ENCODE data around the gene BCL6. TPM values are rescaled to one million over a fixed set of nuclear protein-coding genes. Genes with fewer than 3 reads are reported as not detected.

The BCL6 gene
- total RNA-seq, 4 donors from 2014 or later = 86.0 to 161 (median 111) TPM

DNA sequence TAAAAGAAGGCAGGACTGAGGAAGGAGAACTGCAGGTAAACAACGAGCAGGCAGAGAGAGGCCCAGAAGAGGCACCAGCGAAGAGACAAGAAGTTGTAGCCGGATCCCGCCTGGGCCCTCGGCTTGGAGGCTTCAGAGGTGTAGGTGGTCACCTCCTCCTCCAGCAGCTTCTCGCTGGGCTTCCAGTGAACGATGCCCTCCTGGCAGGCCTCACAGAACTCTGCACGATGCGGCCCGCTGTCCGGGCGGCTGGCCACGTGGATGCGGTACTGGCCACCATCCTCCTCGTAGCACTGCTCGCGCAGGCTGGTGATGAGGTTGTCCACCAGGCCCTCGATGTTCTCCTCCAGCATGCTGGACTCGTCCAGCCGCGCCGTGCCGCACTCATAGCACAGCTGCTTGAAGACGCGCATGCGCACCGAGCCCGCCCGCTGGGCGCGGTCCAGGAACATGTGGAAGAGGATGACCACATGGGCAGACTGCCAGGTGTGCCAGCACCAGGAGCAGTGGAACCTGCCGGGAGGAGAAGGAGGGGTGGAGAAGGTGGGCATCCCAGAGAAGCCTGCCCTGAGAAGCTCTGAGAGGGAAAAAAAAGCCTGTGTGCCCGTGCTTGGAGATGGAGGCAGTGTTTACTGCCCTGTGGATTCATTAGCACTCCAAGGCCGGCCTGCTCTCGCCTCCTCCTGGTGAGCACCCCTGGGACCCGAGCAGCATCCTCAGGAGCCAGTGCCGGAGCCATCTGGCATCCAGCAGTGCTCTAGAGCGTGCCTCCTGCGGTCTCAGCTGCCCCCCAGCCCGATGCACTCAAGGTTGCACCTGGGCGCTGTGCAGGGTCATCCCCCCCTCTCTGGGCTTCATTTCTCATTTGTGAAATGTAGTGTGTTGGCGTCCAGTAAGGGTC is 46.5 kb downstream of the BCL6 start:
- Histone ChIP-seq H3K4me1 (no peaks in the 10 kb centered on the region), H3K27me3 (no peaks in the 10 kb centered on the region), H3K4me3 (no peak overlapping the region), H3K9me3 (no peaks in the 10 kb centered on the region), H3K27ac (replicated peaks in 1 of 4) (no peak overlapping the region), H3K36me3 (no peaks in the 10 kb centered on the region)
- no peak for DNase-seq (ENCODE audit: extremely low spot score)
- intact Hi-C loops (cut with DNase I) = no loop called here
- TF ChIP-seq, protein P1, sequence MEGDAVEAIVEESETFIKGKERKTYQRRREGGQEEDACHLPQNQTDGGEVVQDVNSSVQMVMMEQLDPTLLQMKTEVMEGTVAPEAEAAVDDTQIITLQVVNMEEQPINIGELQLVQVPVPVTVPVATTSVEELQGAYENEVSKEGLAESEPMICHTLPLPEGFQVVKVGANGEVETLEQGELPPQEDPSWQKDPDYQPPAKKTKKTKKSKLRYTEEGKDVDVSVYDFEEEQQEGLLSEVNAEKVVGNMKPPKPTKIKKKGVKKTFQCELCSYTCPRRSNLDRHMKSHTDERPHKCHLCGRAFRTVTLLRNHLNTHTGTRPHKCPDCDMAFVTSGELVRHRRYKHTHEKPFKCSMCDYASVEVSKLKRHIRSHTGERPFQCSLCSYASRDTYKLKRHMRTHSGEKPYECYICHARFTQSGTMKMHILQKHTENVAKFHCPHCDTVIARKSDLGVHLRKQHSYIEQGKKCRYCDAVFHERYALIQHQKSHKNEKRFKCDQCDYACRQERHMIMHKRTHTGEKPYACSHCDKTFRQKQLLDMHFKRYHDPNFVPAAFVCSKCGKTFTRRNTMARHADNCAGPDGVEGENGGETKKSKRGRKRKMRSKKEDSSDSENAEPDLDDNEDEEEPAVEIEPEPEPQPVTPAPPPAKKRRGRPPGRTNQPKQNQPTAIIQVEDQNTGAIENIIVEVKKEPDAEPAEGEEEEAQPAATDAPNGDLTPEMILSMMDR (IDR thresholded peaks at IDR 0.05) = no peak
- TF ChIP-seq EP300 (IDR thresholded peaks at IDR 0.05) (no peak), POLR2A (IDR thresholded peaks at IDR 0.05; ENCODE audit: low read depth) (no peak)
- WGBS = 94% methylated on average over 18 of the region's 42 CpGs

DNA sequence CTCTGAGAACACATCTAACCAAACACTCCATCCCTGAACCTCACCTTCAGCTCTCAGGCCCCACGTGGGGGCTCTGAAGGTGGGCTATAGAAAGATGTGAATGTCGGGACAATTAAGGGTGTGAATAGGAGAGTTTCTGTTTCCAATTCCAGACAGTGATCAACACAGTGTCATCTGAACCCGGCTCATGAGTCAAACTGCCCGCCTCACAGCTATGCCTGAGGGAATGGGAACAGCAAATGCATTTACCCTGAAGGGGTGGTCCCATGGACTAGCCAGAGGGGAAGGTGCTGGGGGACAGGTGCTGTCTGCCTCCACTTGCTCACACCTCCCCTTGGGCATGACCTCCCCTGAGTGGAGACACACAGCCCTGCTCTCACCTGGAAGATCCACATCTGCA is 49.2 kb downstream of the BCL6 start:
- TF ChIP-seq POLR2AphosphoS5 (IDR thresholded peaks at IDR 0.05) = no peak
- no peak for TF ChIP-seq POLR2A (IDR thresholded peaks at IDR 0.05; ENCODE audit: low read depth)
- no peak for TF ChIP-seq EP300 (IDR thresholded peaks at IDR 0.05)
- TF ChIP-seq, protein P1 (IDR thresholded peaks at IDR 0.05) = no peak

DNA sequence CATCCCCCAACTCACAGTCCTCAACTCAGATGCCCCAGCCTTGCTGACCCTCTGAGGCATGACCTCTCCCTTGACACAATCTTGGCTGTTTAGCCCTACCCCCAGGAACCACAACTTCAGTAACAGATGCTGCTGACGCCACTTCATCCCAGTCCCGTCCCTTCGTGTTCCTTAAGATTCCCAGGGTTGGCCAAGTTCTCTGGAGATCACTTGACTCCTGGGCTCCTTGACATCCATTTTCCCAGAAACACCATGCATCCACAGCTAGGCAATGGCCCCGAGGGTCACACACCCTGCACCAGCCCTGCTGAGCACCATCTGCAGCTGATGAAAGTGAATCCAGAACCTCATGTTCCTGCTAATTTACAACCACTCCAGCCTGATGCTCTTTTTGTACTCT is 49.8 kb downstream of the BCL6 start:
- intact Hi-C loops (cut with DNase I) = no loop called here
- 58% methylated on average over 4 of the region's 4 CpGs for WGBS
- no peak overlapping the region for H3K27ac ChIP-seq (replicated peaks in 1 of 4)

More for the DNA sequence above, 49.2 kb downstream of the BCL6 start:
- WGBS = 56% methylated on average over 4 of the region's 4 CpGs
- intact Hi-C loops (cut with DNase I) = no loop called here
- H3K4me3 ChIP-seq = no peak overlapping the region
- H3K4me1 ChIP-seq = no peaks in the 10 kb centered on the region
- H3K36me3 ChIP-seq = no peaks in the 10 kb centered on the region
- H3K27me3 ChIP-seq = no peaks in the 10 kb centered on the region
- no peaks in the 10 kb centered on the region for H3K9me3 ChIP-seq
- H3K27ac ChIP-seq (replicated peaks in 1 of 4) = no peak overlapping the region
- no peak for DNase-seq (ENCODE audit: extremely low spot score)

DNA sequence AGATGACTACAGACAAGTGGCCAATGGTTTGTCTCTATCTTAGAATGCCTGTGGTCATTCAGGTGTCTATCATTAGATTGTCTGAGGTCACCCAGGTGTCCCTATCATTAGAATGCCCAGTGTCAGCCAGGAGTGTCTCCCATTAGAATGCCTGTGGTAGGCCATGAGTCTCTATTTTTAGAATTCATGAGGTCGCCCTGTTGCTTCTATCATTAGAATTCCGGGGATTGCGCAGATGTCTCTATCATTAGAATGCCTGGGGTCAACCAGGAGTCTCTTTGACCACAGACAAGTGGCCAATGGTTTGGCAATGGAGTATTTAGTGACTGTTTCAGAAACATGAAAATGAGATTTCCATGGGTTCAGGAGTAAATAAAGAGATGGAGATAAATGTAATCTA is 50.5 kb downstream of the BCL6 start:
- 68% methylated on average over 3 of the region's 3 CpGs for WGBS
- Histone ChIP-seq H3K36me3 (no peaks in the 10 kb centered on the region), H3K27ac (replicated peaks in 1 of 4) (no peak overlapping the region), H3K4me1 (no peaks in the 10 kb centered on the region), H3K27me3 (no peaks in the 10 kb centered on the region), H3K9me3 (no peaks in the 10 kb centered on the region), H3K4me3 (no peak overlapping the region)
- TF ChIP-seq POLR2A (IDR thresholded peaks at IDR 0.05; ENCODE audit: low read depth) (no peak), POLR2AphosphoS5 (IDR thresholded peaks at IDR 0.05) (no peak), EP300 (IDR thresholded peaks at IDR 0.05) (no peak)
- TF ChIP-seq, protein P1 (IDR thresholded peaks at IDR 0.05) = no peak
- no peak for DNase-seq (ENCODE audit: extremely low spot score)
- intact Hi-C loops (cut with DNase I) = no loop called here

More for the DNA sequence above, 49.8 kb downstream of the BCL6 start:
- no peak for TF ChIP-seq POLR2AphosphoS5 (IDR thresholded peaks at IDR 0.05)
- TF ChIP-seq EP300 (IDR thresholded peaks at IDR 0.05) = no peak
- TF ChIP-seq, protein P1 (IDR thresholded peaks at IDR 0.05) = no peak
- TF ChIP-seq POLR2A (IDR thresholded peaks at IDR 0.05; ENCODE audit: low read depth) = no peak
- Histone ChIP-seq H3K4me3 (no peak overlapping the region), H3K27me3 (no peaks in the 10 kb centered on the region), H3K9me3 (no peaks in the 10 kb centered on the region), H3K36me3 (no peaks in the 10 kb centered on the region), H3K4me1 (no peaks in the 10 kb centered on the region)
- DNase-seq (ENCODE audit: extremely low spot score) = no peak

Measured in esophagus muscularis mucosa (tissue), 4 donors.